ENCODE results near the gene NPHP4. TPM values are rescaled to one million over a fixed set of nuclear protein-coding genes. Genes with fewer than 3 reads are reported as not detected.

The NPHP4 gene
- total RNA-seq, 4 donors from 2014 or later, result 9.2 to 35.5 (median 18.3) TPM

DNA sequence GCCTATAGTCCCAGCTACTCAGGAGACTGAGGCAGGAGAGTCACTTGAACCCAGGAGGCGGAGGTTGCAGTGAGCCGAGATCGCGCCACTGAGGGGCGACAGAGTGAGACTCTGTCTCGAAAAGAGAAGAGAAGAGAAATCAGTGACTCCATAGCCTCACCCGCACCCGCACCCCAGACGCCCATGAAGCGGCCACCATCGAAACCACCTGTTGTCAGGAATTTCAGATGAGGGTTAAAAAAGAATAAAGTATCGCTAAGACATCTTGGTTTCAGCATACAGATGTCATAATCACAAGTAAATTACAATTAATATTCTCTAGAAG lies 47.4 kb downstream of the NPHP4 start:
- Histone ChIP-seq H3K4me1 (no peaks in the 10 kb centered on the region), H3K27me3 (no peaks in the 10 kb centered on the region), H3K4me3 (no peak overlapping the region), H3K36me3 (peaks cover 0 to 7% (median 0%) of the 10 kb centered on the region in 3 donors), H3K9me3 (no peaks in the 10 kb centered on the region), H3K27ac (no peak overlapping the region)
- TF ChIP-seq, protein P1, sequence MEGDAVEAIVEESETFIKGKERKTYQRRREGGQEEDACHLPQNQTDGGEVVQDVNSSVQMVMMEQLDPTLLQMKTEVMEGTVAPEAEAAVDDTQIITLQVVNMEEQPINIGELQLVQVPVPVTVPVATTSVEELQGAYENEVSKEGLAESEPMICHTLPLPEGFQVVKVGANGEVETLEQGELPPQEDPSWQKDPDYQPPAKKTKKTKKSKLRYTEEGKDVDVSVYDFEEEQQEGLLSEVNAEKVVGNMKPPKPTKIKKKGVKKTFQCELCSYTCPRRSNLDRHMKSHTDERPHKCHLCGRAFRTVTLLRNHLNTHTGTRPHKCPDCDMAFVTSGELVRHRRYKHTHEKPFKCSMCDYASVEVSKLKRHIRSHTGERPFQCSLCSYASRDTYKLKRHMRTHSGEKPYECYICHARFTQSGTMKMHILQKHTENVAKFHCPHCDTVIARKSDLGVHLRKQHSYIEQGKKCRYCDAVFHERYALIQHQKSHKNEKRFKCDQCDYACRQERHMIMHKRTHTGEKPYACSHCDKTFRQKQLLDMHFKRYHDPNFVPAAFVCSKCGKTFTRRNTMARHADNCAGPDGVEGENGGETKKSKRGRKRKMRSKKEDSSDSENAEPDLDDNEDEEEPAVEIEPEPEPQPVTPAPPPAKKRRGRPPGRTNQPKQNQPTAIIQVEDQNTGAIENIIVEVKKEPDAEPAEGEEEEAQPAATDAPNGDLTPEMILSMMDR (IDR thresholded peaks at IDR 0.05), result no peak
- no peak for DNase-seq

DNA sequence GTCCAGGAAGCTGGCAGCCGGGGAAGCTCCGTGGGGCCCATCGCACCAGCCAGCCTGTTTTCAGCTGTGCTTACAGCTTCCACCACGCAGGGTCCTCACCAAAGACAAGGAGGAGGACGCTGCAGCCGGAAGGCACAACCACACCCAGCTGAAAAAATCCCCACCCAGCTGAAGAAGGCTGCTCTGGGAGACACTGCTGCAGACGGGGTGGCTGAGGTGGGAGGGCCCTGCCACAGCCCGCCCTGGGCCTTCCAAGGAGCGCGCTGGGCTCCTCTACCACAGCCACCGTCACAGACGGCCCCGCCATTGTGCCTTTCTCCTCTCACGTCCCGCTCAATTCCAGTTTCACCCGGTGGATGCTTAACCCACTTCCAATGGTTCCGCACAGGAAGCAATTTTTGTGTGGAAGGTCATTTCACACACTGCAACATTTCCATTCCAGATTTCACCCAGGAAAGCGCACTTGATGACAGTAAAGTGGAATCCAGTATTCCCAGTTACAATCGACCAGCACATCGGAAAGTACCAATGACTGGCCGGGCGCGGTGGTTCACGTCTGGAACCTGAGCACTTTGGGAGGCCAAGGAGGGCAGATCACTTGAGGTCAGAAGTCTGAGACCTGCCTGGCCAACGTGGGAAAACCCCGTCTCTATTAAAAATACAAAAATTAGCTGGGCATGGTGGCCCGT lies 47.9 kb downstream of the NPHP4 start:
- DNase-seq, result peak in 1 of 3 donors; percentile 15
- Histone ChIP-seq H3K27ac (no peak overlapping the region), H3K27me3 (no peaks in the 10 kb centered on the region), H3K36me3 (peaks cover 0 to 7% (median 0%) of the 10 kb centered on the region in 3 donors), H3K4me1 (no peaks in the 10 kb centered on the region), H3K9me3 (no peaks in the 10 kb centered on the region), H3K4me3 (no peak overlapping the region)
- TF ChIP-seq, protein P1 (IDR thresholded peaks at IDR 0.05), result no peak
- no peak for TF ChIP-seq POLR2A (IDR thresholded peaks at IDR 0.05)

- no peak overlapping the region for H3K27ac ChIP-seq
- no peaks in the 10 kb centered on the region for H3K4me1 ChIP-seq
- H3K4me3 ChIP-seq, result no peak overlapping the region
- H3K27me3 ChIP-seq, result no peaks in the 10 kb centered on the region
- peaks cover 0 to 7% (median 0%) of the 10 kb centered on the region in 3 donors for H3K36me3 ChIP-seq
- DNase-seq, result no peak
- H3K9me3 ChIP-seq, result no peaks in the 10 kb centered on the region
- TF ChIP-seq POLR2A (IDR thresholded peaks at IDR 0.05), result no peak
- TF ChIP-seq, protein P1 (IDR thresholded peaks at IDR 0.05), result no peak
Observed at GRCh38 chr1:5943343-5944124, 48.7 kb downstream of the NPHP4 start.

DNA sequence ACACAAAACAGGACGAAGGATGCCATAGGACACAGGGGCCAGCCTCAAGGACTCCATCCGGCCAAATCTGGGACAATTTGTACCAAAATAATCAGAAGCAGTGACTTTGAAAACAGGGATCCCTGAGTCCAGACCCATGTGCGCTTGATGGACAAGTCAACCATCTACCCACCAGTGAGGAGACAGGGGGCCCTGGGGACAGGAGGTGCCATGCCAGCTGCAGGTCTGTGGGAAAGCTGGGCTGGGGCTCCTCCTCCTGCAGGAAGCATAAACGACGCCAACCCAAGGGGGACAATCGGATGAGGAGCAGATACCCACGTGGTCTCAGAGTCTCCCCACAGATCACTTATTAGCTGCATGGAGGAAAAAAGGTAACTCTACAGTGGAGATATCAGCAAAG lies 50.6 kb downstream of the NPHP4 start:
- Histone ChIP-seq H3K27ac (no peak overlapping the region), H3K4me1 (no peaks in the 10 kb centered on the region), H3K27me3 (no peaks in the 10 kb centered on the region), H3K4me3 (no peak overlapping the region), H3K36me3 (peaks cover 0 to 7% (median 0%) of the 10 kb centered on the region in 3 donors), H3K9me3 (no peaks in the 10 kb centered on the region)
- DNase-seq, result no peak
- TF ChIP-seq, protein P1 (IDR thresholded peaks at IDR 0.05), result no peak

- no peak overlapping the region for H3K4me3 ChIP-seq
- H3K36me3 ChIP-seq, result peaks cover 0 to 1% (median 0%) of the 10 kb centered on the region in 3 donors
- no peak overlapping the region for H3K27ac ChIP-seq
- H3K27me3 ChIP-seq, result no peaks in the 10 kb centered on the region
- no peaks in the 10 kb centered on the region for H3K9me3 ChIP-seq
- no peak for DNase-seq
- H3K4me1 ChIP-seq, result no peaks in the 10 kb centered on the region
- TF ChIP-seq POLR2A (IDR thresholded peaks at IDR 0.05), result no peak
- TF ChIP-seq, protein P1 (IDR thresholded peaks at IDR 0.05), result no peak
Observed at GRCh38 chr1:5940723-5941407, 51.4 kb downstream of the NPHP4 start.
